ENCODE results near the gene MTO1.
"Not testable (repeated sequence)": the region's sequence is repeated elsewhere in the genome, so short reads cannot be mapped to it uniquely, and the experiment has no call there.

MTO1 gene

DNA sequence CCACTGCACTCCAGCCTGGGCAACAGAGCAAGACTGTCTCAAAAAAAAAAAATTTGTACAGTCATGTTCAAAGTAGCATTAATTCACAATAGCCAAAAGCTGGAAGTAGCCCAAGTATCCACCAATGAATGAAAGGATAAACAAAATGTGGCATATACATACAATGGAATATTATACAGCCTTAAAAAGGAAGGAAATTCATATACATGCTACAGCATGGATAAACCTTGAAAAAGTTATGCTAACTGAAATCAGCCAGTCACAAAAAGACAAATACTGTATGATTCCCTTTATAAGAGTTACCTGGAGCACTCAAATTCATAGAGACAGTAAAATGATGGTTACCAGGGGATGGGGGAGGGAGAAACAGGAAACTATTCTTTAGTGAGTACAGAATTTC lies 43.6 kb downstream of the MTO1 start:
- DNase-seq, result no peak

GRCh38 chr6:73505705-73506104 lies 44.2 kb downstream of the MTO1 start:
- not testable (repeated sequence) for DNase-seq

DNA sequence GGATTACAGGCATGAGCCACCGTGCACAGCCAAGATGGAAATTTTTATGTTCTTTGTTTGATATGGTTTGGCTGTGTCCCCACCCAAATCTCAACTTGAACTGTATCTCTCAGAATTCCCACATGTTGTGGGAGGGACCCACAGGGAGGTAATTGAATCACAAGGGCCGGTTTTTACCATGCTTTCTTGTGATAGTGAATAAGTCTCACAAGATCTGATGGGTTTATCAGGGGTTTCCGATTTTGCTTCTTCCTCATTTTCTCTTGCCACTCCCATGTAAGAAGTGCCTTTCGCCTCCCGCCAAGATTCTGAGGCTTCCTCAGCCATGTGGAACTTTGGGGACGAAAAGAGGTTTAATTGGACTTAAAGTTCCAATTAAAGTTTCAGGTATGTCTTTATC lies 44.7 kb downstream of the MTO1 start:
- DNase-seq, result no peak

DNA sequence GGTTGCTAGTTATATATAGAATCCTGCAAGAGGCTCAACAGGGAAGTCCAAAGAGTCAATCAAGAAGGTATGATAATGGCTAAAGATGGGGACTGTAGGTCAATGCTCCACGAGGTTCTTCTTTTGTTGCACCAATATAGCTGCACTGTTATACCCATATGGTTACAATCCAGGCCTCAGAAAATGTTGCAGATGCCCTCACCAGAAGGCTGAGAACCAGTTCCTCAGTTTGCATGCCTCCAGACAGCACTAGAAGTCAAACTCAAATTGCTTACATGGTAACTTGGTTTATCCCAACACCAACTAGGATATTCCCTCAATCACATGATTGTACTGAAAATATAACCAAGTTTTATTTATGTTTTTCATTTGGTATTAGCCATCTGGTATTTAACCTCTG lies 47.2 kb downstream of the MTO1 start:
- no peak for DNase-seq

DNA sequence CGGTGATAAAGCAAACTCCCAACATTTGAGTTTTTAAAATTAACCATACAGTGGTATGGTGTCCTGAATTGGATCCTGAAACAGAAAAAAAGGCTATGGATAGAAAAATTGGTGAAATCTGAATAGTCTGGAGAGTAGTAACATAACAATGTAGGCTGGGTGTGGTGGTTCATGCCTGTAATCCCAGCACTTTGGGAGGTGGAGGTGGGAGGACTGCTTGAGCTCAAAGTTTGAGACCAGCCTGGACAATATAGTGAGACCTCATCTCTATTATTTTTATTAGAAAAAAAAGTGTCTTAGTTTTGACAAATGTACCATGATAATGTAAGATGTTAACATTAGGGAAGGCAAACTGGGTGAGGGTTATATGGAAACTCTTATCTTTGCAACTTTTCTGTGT lies 48.3 kb downstream of the MTO1 start:
- DNase-seq, result no peak

DNA sequence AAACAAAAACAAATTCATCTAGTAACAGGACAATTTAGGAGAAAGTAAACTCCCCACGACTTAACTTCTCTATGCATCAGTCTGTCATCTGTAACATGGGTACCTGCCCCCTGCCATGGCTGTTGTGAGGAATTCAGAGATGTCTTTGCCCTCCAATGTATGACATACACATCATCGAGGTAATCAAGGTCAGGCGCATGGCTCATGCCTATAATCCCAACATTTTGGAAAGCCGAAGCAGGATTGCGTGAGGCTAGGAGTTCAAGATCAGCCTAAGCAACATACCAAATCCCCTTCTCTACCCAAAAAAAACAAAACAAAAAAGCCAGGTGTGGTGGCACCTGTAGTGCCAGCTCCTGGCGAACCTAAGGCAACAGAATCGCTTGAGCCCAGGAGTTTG lies 50.3 kb downstream of the MTO1 start:
- DNase-seq, result no peak

DNA sequence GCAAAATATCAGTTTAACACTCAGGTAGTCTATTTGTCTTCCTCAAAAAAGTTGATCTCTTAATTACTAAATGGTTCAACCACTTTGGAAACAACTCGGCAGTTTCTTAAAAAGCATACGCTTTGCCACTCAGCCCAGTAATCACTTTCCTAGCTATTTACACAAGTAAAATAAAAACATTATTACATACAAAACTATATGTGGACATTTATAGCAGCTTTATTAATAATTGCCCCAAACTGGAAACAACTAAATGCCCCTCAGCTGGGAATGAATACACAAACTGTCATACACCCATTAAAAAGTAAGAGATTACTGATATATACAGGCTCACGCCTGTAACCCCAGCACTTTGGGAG lies 51.9 kb downstream of the MTO1 start:
- DNase-seq, result no peak

DNA sequence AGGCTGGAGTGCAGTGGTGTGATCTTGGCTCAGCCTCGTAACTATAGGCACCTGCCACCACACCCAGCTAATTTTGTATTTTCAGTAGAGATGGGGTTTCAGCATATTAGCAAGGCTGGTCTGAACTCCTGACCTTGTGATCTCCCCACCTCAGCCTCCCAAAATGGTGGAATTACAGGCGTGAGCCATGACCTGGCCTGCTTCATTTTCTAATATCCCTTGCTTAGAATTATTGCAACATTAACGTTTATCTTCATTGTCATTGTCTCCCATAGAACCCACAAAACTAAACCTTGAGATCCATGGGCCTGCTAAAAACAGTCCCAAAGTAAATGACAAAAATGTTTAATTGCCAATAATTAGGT lies 53.2 kb downstream of the MTO1 start:
- peak; percentile 77 for DNase-seq

DNA sequence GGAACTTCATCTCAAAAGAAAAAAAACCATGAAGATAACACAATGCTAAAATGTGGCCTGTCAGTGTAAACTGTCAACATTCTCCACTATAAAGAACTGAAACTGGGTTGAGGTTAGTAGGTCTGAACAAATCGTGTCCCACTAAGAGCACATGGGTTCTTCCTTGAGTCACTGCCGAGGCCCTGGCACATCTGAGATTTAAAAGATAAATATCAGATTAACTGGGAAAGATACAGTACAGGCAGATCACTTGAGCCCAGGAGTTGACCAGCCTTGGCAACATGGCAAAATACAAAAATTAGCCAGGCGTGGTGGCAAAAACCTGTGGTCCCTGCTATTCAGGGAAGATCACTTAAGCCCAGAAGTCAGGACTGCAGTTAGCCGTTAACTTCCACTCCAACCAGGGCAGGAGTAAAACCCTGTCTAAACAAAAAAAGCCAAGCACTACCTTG lies 53.7 kb downstream of the MTO1 start:
- DNase-seq, result peak; percentile 77

DNA sequence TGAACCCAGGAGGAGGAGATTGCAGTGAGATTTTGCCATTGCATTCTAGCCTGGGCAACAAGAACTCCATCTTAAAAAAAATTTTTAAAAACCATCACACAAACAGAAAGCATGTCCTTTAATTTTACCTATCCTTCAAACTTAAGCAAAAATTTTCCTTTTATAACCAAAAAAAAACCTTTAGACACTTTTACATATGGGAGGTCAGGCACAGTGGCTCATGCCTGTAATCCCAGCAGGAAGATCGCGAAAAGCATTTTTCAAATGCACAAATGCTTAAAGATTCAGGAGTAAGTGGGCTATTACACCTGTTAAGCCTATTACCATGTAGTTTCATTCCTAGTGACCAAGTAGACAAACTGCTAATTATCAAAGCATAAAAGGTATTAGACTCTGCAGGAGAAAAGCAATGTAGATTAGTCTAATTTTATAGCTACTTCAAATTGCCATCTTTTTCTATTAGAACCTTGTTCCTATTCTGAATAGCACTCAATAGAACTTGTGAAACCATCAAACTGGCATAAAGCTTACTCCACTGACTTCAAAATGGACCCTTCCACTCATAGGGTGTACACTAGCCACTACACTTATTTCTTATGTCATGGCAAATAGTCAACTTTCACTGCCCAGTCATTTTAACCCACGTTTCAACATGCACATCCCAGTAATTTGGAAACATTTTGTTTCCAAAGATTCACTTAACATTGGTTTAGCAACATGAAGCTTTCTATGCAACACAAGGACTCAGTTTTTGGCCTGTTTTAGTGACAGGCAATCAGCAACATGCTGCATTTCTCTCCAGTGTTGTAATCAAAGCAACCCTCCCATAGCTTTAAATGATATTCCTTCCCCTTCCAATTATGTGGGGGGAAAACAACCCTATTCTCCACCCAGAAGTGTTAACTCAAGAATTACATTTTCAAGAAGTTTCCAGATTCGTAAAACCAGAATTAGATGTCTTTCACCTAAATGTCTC lies 55.3 kb downstream of the MTO1 start:
- no peak for DNase-seq

DNA sequence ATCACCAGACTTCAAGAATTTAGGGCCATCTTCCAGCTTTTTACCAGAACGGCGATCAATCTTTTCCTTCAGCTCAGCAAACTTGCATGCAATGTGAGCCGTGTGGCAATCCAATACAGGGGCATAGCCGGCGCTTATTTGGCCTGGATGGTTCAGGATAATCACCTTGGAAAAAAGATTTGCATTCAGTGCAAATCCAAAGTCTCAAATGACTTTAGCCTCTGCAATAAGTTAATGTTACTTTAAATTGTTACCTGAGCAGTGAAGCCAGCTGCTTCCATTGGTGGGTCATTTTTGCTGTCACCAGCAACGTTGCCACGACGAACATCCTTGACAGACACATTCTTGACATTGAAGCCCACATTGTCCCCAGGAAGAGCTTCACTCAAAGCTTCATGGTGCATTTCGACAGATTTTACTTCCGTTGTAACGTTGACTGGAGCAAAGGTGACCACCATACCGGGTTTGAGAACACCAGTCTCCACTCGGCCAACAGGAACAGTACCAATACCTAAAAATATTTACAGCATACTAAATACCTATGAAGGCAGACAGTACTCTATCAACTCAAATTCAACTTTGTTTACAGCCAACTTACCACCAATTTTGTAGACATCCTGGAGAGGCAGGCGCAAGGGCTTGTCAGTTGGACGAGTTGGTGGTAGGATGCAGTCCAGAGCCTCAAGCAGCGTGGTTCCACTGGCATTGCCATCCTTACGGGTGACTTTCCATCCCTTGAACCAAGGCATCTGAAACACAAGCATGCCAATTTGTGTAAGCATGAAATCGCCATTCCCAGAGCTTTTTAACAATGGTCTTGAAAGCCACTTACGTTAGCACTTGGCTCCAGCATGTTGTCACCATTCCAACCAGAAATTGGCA lies 56.8 kb downstream of the MTO1 start:
- peak; percentile 75 for DNase-seq

DNA sequence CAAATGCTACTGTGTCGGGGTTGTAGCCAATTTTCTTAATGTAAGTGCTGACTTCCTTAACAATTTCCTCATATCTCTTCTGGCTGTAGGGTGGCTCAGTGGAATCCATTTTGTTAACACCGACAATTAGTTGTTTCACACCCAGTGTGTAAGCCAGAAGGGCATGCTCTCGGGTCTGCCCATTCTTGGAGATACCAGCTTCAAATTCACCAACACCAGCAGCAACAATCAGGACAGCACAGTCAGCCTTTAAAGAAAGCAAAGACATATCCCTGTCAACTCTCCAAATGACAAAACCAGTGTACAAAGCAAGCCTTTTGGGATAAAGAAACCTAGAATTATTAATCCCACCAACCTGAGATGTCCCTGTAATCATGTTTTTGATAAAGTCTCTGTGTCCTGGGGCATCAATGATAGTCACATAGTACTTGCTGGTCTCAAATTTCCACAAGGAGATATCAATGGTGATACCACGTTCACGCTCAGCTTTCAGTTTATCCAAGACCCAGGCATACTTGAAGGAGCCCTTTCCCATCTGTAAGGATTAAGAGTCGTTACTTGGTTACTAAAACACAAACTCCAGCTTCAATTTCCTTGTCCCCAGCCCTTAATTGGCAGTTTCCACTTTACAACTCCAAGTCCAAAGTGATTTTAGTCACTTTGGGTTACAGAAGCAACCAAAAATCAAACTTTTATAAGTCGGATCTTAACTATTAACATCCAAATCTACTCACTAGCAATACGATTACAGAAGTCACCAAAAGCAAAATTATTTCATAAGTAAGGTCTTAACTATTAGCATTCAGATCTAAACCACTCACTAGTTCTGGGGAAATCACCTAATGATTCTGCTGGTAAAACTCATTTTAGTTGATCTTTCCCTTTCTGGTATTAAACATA lies 57.7 kb downstream of the MTO1 start:
- not testable (repeated sequence) for DNase-seq

DNA sequence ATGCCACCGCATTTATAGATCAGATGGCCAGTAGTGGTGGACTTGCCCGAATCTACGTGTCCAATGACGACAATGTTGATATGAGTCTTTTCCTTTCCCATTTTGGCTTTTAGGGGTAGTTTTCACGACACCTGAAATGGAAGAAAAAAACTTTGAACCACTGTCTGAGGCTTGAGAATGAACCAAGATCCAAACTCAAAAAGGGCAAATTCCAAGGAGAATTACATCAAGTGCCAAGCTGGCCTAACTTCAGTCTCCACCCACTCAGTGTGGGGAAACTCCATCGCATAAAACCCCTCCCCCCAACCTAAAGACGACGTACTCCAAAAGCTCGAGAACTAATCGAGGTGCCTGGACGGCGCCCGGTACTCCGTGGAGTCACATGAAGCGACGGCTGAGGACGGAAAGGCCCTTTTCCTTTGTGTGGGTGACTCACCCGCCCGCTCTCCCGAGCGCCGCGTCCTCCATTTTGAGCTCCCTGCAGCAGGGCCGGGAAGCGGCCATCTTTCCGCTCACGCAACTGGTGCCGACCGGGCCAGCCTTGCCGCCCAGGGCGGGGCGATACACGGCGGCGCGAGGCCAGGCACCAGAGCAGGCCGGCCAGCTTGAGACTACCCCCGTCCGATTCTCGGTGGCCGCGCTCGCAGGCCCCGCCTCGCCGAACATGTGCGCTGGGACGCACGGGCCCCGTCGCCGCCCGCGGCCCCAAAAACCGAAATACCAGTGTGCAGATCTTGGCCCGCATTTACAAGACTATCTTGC lies 58.6 kb downstream of the MTO1 start:
- DNase-seq, result peak; percentile 95

GRCh38 chr6:73520688-73521350 lies 59.3 kb downstream of the MTO1 start, which contains the start of gene EEF1A1:
Gene EEF1A1 (minus strand): TSS chr6:73521032. CDS start chr6:73520026, 1,006 bp downstream.
- peak; percentile 99 for DNase-seq

GRCh38 chr6:73521351-73521985 lies 59.9 kb downstream of the MTO1 start:
- DNase-seq, result peak; percentile 95

- DNase-seq, result peak; percentile 92
These were observed 62.0 kb downstream of the MTO1 start for GRCh38 chr6:73523434-73524123.

GRCh38 chr6:73525546-73526330 lies 64.2 kb downstream of the MTO1 start:
- DNase-seq, result no peak

- no peak for DNase-seq
These were observed 67.4 kb downstream of the MTO1 start for GRCh38 chr6:73528897-73529296.

- no peak for DNase-seq
These were observed 70.8 kb downstream of the MTO1 start for GRCh38 chr6:73532293-73532692.

All from activated CD8-positive, alpha-beta memory T cell treated with anti-CD3 and anti-CD28 coated beads for 24 hours (primary cell).